Fibroblast of lung (primary cell): ENCODE data around the gene DDI1.

ENCODE experiments used
- EZH2 ChIP-seq: IDR thresholded peaks from 2 replicates; pipeline ENCODE4 v1.5.1; 2012; ENCODE audit warnings: low read length, control low read depth, mild to moderate bottlenecking; ENCODE audit errors: missing control alignments
- TF ChIP-seq, protein P1 (sequence below), 2 donors: IDR thresholded peaks in 1 of 2; conservative IDR thresholded peaks in 1 of 2; 1 replicate in 1 of 2; 2 replicates in 1 of 2; pipeline ENCODE4 v1.5.1; 2011 to 2012; ENCODE audit warnings: low read length in 2 of 2, control low read depth in 1 of 2, inconsistent platforms in 1 of 2, low read depth in 1 of 2, mild to moderate bottlenecking in 1 of 2

DNA sequence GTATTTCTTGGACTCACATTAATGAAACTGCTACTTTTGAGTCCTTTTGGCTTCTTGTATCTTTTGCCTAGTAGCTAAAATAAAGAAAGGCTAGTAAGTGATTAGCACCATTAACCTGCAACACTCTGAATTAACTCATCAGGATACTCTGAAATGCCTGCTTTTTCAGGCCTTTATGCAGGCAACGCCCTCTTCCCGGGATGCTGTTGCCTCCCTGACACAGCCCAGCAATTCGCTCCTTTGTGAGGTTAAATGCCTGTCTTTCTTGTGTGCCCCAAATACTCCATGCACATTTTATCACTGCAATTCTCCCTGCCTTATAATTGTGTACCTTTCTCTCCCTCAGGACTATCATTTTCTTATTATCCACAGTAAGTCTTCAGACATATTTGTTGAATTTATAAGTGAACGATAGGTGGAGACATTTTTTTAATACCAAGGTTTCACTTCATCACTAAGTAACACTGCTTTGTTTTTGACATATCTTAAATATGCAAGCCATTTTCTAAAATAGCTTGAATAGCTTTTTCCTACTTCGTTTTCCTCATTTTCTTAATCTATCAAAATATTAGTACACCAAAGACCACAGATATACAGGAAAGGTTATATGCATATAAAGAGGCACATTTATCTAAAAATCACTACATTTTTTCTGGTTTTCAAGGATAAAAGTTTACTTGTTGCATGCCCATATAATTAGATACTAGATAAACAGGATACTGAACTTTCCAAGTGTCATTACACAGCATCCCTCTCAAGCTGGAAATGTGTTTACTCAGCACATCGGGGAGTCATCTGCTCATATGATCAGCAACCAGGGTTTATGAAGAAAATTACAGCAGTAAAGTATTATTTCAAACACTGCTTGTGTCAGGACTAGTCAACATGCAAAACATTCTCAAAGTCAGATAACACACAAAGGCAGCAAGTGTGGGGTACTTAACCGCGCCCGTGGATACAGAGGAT lies 48.5 kb upstream of the DDI1 start:
- TF ChIP-seq, protein P1, sequence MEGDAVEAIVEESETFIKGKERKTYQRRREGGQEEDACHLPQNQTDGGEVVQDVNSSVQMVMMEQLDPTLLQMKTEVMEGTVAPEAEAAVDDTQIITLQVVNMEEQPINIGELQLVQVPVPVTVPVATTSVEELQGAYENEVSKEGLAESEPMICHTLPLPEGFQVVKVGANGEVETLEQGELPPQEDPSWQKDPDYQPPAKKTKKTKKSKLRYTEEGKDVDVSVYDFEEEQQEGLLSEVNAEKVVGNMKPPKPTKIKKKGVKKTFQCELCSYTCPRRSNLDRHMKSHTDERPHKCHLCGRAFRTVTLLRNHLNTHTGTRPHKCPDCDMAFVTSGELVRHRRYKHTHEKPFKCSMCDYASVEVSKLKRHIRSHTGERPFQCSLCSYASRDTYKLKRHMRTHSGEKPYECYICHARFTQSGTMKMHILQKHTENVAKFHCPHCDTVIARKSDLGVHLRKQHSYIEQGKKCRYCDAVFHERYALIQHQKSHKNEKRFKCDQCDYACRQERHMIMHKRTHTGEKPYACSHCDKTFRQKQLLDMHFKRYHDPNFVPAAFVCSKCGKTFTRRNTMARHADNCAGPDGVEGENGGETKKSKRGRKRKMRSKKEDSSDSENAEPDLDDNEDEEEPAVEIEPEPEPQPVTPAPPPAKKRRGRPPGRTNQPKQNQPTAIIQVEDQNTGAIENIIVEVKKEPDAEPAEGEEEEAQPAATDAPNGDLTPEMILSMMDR (conservative IDR thresholded peaks at IDR 0.05 in 1 of 2, IDR thresholded peaks at IDR 0.05 in 1 of 2; ENCODE audit: low read depth in 1 of 2, low read length in 2 of 2) = no peak
- TF ChIP-seq EZH2 = no peak
